Glutamatergic neuron (in vitro differentiated cells): ENCODE results near the gene NCAPD3. TPM values are rescaled to one million over a fixed set of nuclear protein-coding genes. Genes with fewer than 3 reads are reported as not detected.
"Not testable (repeated sequence)": the region's sequence is repeated elsewhere in the genome, so short reads cannot be mapped to it uniquely, and the experiment has no call there.

ENCODE experiments used
- DNase-seq: peaks from one replicate; pipeline ENCODE4 v3.0.0; 2022
- H3K27ac Mint-ChIP-seq: one replicate; pipeline ENCODE4 v1.8.0; 2020; ENCODE audit warnings: mild to moderate bottlenecking, mixed read lengths, inconsistent platforms; ENCODE audit not compliant: unreplicated experiment
- H3K27me3 Mint-ChIP-seq: one replicate; pipeline ENCODE4 v1.8.0; 2020; ENCODE audit warnings: mild to moderate bottlenecking, moderate library complexity, mixed read lengths, inconsistent platforms; ENCODE audit not compliant: unreplicated experiment
- H3K36me3 Mint-ChIP-seq: one replicate; pipeline ENCODE4 v1.8.0; 2020; ENCODE audit warnings: mild to moderate bottlenecking, mixed read lengths, inconsistent platforms; ENCODE audit not compliant: unreplicated experiment
- H3K4me1 Mint-ChIP-seq: one replicate; pipeline ENCODE4 v1.8.0; 2020; ENCODE audit warnings: mild to moderate bottlenecking, low read depth, mixed read lengths, inconsistent platforms; ENCODE audit not compliant: unreplicated experiment
- H3K4me3 Mint-ChIP-seq: one replicate; pipeline ENCODE4 v1.8.0; 2020; ENCODE audit warnings: mild to moderate bottlenecking, mixed read lengths, inconsistent platforms; ENCODE audit not compliant: unreplicated experiment
- H3K9me3 Mint-ChIP-seq: one replicate; pipeline ENCODE4 v1.8.0; 2020; ENCODE audit warnings: mild to moderate bottlenecking, moderate library complexity, mixed read lengths, inconsistent platforms; ENCODE audit not compliant: unreplicated experiment
- total RNA-seq: library from RNA; stranded (reverse); fragmentation: NEBNext Ultra II Directional; extraction: Animal tissue kit (Norgen Biotek cat#: 25700); gene quantifications from one replicate; pipeline ENCODE4 v1.2.1, GENCODE V29; 2021; ENCODE audit not compliant: unreplicated experiment
- TF ChIP-seq, protein P1 (sequence below): fragments of 200-600 bp; sonication (generic); IDR thresholded peaks from one replicate; pipeline ENCODE4 v1.5.0; 2021; ENCODE audit not compliant: partially characterized antibody, unreplicated experiment

NCAPD3 gene
- total RNA-seq, 1 donor from 2014 or later = 20.3 TPM

- no peak for DNase-seq
- TF ChIP-seq, protein P1, sequence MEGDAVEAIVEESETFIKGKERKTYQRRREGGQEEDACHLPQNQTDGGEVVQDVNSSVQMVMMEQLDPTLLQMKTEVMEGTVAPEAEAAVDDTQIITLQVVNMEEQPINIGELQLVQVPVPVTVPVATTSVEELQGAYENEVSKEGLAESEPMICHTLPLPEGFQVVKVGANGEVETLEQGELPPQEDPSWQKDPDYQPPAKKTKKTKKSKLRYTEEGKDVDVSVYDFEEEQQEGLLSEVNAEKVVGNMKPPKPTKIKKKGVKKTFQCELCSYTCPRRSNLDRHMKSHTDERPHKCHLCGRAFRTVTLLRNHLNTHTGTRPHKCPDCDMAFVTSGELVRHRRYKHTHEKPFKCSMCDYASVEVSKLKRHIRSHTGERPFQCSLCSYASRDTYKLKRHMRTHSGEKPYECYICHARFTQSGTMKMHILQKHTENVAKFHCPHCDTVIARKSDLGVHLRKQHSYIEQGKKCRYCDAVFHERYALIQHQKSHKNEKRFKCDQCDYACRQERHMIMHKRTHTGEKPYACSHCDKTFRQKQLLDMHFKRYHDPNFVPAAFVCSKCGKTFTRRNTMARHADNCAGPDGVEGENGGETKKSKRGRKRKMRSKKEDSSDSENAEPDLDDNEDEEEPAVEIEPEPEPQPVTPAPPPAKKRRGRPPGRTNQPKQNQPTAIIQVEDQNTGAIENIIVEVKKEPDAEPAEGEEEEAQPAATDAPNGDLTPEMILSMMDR = no peak
- peaks cover 72% of the 10 kb centered on the region for H3K4me1 Mint-ChIP-seq
- H3K9me3 Mint-ChIP-seq = peaks cover 8% of the 10 kb centered on the region
- H3K27ac Mint-ChIP-seq = peak overlapping the region; percentile 23
- H3K36me3 Mint-ChIP-seq = no peaks in the 10 kb centered on the region
- H3K4me3 Mint-ChIP-seq = peak overlapping the region; percentile 18
- peaks cover 7% of the 10 kb centered on the region for H3K27me3 Mint-ChIP-seq
Measured at GRCh38 chr11:134120921-134121526, 102.7 kb downstream of the NCAPD3 start.

- peak overlapping the region; percentile 50 for H3K4me3 Mint-ChIP-seq
- peaks cover 7% of the 10 kb centered on the region for H3K27me3 Mint-ChIP-seq
- peaks cover 12% of the 10 kb centered on the region for H3K9me3 Mint-ChIP-seq
- TF ChIP-seq, protein P1 = no peak
- peak; percentile 28 for DNase-seq
- H3K27ac Mint-ChIP-seq = peak overlapping the region; percentile 60
- no peaks in the 10 kb centered on the region for H3K36me3 Mint-ChIP-seq
- peaks cover 64% of the 10 kb centered on the region for H3K4me1 Mint-ChIP-seq
Measured at GRCh38 chr11:134120143-134120850, 103.5 kb downstream of the NCAPD3 start.

GRCh38 chr11:134119094-134119493 is 104.7 kb downstream of the NCAPD3 start:
- Mint-ChIP-seq H3K36me3 (peaks cover 3% of the 10 kb centered on the region), H3K9me3 (peaks cover 12% of the 10 kb centered on the region), H3K4me1 (peaks cover 59% of the 10 kb centered on the region), H3K27ac (peak overlapping the region; percentile 2), H3K4me3 (no peak overlapping the region), H3K27me3 (peaks cover 4% of the 10 kb centered on the region)
- TF ChIP-seq, protein P1 = no peak
- no peak for DNase-seq

DNA sequence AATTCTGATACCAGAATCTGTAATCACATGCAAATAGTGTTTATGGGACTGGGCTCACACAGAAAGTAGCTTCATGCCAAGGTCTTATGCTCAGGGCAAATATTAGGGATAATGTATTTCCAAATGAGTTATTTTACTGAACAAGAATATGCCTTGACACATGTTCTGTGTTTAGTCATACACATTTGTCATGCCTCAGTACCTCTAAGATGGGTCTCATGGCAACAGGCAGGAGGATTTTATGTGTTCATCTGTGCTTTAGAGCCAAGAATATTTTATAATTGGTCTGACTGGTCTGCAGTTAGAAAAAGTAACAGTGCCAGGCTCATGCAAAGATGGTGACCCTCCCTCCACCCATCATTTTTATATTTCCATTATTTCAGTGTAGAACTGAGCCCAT is 105.8 kb downstream of the NCAPD3 start:
- Mint-ChIP-seq H3K4me1 (peaks cover 48% of the 10 kb centered on the region), H3K4me3 (no peak overlapping the region), H3K36me3 (peaks cover 3% of the 10 kb centered on the region), H3K9me3 (peaks cover 7% of the 10 kb centered on the region), H3K27me3 (peaks cover 2% of the 10 kb centered on the region), H3K27ac (no peak overlapping the region)
- no peak for DNase-seq
- TF ChIP-seq, protein P1 = no peak

DNA sequence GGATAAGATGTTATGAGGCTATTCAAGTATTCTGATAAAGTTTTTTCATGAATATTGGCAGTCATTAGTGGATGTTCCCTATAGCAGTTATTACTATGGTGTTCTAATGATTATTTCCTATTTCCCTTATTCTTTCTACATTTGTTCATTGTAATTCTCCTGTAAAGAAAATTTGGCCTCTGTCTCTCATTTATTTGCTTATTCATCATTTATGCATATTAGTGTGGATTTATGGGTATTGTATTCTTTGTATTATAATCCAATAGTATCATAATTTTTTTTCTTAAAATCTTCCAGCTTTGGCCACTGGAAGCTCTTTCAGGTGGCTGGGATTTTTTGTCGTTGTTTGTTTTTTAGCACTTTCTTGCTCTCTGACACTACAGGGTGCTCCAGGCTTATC is 107.6 kb downstream of the NCAPD3 start:
- no peak overlapping the region for H3K27ac Mint-ChIP-seq
- peaks cover 34% of the 10 kb centered on the region for H3K4me1 Mint-ChIP-seq
- TF ChIP-seq, protein P1 = no peak
- peaks cover 3% of the 10 kb centered on the region for H3K27me3 Mint-ChIP-seq
- H3K4me3 Mint-ChIP-seq = no peak overlapping the region
- H3K36me3 Mint-ChIP-seq = peaks cover 13% of the 10 kb centered on the region
- no peak for DNase-seq
- peaks cover 5% of the 10 kb centered on the region for H3K9me3 Mint-ChIP-seq

GRCh38 chr11:134113787-134114186 is 110.0 kb downstream of the NCAPD3 start:
- Mint-ChIP-seq H3K4me1 (peaks cover 15% of the 10 kb centered on the region), H3K36me3 (peaks cover 18% of the 10 kb centered on the region), H3K9me3 (peaks cover 10% of the 10 kb centered on the region)
- DNase-seq, H3K4me3 Mint-ChIP-seq, H3K27ac Mint-ChIP-seq, H3K27me3 Mint-ChIP-seq: not testable (repeated sequence)
